Ishikawa (cell line): ENCODE measurements around the gene TBC1D16.

ENCODE experiments used
- CREB1 ChIP-seq: IDR thresholded peaks from 2 replicates; pipeline ENCODE4 v1.6.1; 2012; ENCODE audit warnings: low read depth
- YY1 ChIP-seq: IDR thresholded peaks from 2 replicates; pipeline ENCODE4 v1.6.1; 2012; ENCODE audit warnings: low read depth

- TF ChIP-seq CREB1 (no peak), YY1 (no peak)
Observed at GRCh38 chr17:79987935-79988184, 47.8 kb downstream of the TBC1D16 start.
